NCI-H2171 treated with DMSO at 0.1 percent for 48 hours (cell line): ENCODE data around the gene NLRP10.

Experiments used
- DNase-seq: peaks from one replicate; lab custom pipeline; 2025; lab: John Stamatoyannopoulos, UW

Gene NLRP10

DNA sequence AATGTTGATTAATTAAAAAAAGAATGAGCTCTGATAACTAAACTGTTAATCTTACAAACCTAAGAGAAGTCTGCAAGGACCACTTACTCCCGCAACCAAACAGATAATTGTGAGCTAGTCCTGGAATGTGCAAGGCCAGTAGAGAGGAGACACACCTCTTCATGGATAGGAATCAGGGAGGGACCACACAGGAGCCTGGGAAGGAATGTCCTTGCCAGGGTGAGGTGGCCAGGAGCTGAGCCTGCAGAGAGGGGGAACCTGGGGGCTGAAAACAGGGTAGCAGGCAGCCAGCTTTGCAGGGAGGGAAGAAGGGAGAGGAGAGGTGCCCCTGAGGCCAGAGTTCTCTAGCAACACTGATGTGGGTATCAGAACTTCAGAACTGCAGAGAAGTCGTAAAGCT lies 9.4 kb upstream of the NLRP10 start:
- DNase-seq, result no peak

DNA sequence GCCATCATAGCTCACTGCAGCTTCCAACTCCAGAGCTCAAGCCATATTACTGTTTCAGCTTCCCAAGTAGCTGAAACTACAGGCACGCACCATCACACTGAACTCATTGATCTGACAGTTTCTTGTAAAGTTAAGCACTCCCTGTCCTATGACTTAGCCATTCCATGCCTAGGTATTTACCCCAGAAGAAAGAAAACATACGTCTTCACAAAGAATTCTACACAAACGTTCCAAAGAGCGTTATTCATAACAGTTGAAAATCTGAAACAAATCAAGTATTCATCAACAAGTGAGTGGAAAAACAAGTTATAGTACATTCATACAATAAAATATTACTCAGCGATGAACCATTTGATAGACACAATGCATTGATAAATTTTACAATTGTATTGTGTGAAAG lies 7.8 kb upstream of the NLRP10 start:
- no peak for DNase-seq

DNA sequence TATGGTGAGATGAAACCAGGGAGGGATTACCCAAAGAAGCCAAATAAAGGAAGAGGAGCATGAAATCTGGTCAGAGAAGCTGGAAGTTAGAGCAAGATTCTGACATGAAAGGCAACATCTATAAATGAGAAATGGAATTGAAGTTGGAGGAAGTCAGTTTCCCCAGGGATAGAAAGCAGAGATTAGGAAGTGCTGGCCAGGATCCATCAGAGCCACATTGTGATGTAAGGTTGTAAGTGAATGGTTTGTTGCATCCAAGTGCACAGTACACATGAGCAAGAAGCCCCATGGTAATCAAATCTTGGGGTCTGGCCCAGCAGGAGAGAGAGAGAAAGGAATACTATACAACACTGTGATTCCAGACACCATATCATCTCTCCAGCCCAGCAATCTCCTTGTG lies 6.6 kb upstream of the NLRP10 start:
- DNase-seq, result no peak

DNA sequence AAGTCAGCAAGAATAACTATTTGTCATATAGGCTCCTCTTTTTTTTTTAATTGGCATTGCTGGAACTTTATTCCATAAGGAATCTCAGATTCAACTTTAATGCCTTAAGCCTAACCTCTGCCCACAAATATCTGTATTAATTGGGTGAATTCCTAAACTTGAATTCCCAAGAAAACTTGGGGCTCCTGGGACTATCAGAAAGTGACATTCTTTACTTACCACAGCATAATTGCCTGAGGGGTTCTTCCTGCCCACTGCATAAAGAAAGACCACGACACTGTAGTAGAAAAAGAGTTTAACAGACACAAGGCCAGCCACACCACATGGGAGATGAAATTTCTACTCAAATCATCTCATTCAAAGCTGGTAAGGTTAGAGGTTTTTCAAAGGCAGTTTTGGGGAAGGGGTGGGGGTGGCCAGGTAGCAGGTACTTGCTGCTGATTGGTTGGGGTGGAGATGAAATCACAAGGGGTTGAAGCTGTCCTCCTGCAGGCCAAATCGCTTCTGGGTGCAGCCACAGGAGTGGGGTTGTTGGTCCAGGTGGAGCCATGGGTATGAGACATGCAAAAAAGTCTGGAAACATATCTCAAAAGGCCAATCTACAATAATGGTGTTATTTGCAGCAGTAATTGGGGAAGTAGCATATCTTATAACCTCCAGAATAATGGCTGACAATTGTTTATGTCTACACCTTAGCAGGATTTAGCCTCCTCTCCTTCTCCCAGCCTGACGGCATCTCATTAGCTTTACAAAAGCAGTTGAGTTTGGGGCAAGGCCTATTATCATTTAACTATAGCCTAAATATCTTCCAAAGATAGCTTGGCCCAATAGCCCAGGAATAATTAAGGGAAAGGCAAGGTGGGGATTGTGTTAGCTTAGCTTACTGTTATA lies 4.8 kb upstream of the NLRP10 start:
- no peak for DNase-seq

DNA sequence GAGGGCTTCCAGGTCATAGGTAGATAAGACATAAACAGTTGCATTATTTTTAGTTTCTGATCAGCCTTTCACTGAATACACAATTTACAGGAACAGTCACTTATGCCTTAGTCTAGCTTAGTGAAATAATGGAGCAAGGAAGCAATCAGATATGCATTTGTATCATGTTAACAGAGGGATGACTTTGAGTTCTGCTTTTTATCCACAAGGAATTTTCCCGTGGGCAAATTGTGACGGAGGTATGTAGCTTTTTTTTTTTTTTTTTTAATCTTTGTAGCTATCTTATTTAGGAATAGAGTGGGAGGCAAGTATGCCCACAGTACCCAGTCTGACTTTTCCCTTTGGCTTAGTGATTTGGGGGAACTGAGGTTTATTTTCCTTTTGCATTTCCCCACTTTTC lies 3.4 kb upstream of the NLRP10 start:
- no peak for DNase-seq

DNA sequence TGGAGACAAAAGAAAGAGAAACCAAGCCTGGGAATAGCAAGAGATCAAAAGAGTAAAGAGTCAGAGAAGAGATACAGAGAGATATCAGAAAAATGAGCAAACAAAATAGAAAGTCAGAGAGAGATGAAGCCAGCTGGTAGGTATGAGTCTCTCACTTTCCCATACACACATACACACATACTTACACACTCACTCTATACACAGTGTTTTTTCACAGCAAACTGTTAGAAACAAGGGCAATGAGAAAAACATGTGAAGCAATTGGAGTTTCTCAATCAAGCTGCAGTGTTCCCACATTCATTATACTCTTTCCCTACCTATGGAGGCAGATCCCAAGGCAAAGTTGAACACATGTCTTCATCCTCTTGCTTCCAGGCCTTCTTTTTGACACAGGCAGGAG lies 2.6 kb upstream of the NLRP10 start:
- no peak for DNase-seq

DNA sequence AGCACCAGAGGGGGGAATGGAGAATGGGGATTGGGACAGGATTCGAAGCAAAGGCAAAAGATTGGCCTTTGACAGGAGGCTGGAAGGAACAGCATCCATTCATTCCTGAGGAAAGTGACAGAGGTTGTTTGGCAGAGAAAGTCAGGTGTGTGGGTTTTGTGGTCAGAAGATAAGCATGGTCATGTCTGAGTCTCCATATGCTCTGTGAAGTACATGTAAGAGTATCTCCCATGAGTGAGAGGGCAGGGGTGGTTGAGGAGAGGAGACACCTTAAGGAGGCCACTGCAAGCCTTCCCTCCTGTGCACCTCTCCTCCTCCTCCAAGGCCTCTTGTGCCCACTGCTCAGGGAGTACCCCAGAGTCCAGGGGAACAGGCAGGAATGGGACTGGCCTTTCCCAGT lies 1.9 kb upstream of the NLRP10 start:
- no peak for DNase-seq

DNA sequence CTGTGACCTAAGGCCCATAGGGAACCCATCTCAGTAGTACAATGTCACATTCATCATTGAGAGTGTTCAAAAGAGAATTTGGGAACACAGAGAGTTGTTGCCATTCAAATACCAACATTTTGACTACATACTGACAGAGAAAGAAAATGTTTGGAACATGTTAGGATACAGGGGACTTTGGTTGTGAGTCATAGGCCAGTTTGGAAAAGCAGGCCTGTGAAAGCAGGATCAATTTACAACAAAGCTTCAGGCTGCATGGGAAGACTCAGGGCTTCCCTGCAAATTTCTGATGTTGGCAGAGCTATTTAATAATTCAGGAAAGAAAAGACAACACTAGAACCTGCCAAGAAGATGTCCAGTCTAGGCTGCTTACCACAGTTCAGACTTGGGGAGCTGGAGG lies 374 bp downstream of the NLRP10 start:
- no peak for DNase-seq

DNA sequence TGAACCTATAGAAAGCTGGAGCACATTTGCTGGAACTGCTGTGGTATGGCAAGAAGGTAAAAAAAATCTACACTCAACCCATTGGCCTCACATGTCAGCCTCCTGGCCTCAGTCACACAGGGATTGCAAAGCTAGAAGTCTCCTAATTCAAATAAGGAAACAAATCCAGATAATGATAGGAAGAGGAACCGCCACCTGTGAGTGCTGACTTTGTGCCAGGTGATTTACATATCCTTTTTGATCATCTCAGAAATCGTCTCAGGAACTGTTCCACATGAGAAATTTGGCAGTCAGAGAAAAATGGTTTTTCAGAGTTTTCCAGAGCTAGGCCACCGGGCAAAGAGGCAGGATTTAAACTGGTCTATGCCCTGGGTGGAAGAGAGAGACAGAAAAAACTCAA lies 986 bp downstream of the NLRP10 start:
- DNase-seq, result no peak

DNA sequence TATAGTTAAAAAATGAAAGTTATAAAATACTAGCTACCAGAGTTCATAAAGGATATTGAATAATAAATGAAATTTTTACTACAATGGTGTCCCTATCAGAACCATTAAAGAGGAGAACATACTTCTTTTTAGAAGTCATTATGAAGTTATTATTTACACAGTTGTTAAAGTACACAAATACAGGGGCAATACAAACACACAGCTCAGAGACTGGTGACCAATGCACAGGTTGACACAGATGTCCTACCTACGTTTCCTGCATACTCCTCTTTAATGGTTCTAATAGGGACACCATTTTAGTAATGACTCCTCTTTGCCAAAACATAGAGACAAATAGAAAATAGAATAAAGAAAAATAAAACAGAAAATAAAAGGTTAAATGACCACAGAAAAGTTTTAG lies 10.1 kb downstream of the NLRP10 start:
- DNase-seq, result no peak

DNA sequence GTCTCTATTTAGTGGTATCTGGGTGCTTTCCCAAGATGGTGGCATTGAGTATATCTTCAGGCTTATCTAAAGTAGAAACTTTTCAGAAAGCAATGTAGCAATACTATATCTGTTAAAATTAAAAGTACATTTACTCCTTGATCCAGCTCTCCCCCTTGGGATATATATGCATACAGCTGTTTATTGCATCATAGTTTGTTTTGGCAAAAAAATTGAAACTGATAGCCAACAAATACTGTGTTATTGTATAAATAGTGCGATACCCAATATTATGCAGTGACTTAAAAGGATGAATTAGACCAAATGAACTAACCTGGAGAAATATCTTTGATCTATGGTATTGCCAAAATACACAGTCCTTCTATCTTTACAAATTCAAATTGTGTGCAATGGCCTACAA lies 15.3 kb downstream of the NLRP10 start:
- DNase-seq, result no peak

DNA sequence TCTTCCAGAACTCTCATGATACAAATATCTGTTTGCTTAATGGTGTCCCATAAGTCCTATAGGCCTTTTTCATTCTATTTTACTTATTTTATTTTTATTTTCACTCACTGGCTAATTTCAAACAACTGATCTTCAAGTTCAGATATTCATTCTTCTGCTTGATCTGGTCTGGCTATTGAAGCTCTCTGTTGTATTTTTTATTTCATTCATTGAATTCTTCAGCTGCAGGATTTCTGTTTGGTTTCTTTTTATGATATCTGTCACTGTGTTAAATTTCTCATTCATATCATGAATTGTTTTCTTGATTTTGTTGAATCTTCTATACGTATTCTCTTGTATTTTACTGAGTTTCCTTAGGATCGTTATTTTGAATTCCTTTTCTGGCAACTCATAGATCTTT lies 21.1 kb downstream of the NLRP10 start:
- no peak for DNase-seq

DNA sequence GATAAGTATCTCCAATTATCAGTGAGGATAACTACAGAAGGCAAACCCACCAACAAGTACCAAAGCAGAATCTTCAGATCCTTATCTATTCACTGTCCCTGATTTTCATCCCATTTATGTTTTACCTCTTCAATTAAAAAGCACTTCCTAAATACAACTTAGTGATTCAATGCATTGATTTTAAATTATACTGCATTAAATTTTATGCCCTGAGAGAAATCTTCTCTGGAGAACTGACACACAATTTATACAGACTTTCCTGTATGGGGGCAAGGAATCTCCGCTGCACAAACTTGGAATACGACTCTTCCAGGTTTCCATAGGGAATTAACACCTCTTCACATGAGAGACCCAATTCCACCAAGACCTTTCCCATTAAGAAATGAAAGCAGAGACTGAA lies 23.6 kb downstream of the NLRP10 start, which contains the start of gene OR10A3:
Gene OR10A3, minus strand, starts transcription at position 101 of the 400 bp plus-strand sequence. CDS start 2,188 bp downstream, outside the sequence.
- DNase-seq, result no peak

DNA sequence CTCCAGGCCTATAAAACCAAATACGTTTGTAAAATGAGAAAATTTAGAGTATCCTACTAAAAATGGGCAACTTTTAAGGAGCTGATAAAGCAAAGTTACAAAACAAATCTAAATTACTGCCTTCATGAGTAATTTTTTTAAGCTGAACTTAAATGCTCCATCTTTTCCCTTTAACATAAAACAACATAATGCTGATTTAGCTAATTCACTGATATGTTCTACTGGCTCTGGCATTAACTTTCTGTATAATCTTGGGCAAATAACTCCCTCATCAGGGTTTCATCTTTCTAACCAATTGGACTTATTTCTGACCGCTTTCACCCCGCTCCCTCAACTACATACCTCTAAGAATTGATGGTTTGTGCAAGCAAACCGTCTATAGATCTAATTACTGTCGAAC lies 24.1 kb downstream of the NLRP10 start:
- no peak for DNase-seq

DNA sequence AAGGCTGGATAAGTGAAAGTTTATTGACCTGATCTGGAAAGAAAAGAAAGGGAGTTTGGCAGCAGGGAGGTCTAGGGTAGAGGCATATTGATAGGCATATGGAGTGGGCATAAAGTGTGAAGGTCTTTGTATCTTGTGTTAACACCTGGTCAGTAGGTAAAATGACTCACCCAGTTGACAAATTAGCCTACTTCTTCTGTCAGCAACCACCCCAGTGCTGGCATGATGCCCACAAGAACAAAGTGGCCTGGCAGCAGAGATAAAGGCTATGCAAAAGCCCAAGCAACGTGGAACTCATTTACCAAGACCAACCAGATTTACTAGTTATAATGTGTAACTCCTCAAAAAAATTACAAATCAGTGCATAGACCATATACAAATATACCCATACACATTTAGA lies 28.6 kb downstream of the NLRP10 start:
- no peak for DNase-seq

DNA sequence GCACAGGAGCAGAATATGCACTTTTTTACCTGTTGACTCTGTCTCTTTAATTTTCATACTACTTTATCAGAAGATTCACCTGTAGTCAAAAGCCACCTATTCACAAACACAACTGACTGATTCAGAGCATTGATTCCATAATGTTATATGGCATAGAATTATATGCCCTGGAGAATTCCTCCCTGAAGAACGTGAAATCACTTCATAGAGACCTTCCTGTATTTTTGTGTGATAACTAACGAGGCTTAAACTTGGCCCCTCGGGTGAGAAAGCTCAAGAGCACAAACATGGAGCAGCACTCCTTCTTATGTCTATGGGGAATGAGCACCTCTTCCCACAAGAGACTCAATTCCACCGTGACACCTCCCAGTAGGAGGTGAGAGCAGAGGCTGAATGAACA lies 34.1 kb downstream of the NLRP10 start, which contains the start of gene OR10A6:
Gene OR10A6, minus strand, starts transcription at position 101 of the 400 bp plus-strand sequence. CDS start 2,606 bp downstream, outside the sequence.
- DNase-seq, result no peak

DNA sequence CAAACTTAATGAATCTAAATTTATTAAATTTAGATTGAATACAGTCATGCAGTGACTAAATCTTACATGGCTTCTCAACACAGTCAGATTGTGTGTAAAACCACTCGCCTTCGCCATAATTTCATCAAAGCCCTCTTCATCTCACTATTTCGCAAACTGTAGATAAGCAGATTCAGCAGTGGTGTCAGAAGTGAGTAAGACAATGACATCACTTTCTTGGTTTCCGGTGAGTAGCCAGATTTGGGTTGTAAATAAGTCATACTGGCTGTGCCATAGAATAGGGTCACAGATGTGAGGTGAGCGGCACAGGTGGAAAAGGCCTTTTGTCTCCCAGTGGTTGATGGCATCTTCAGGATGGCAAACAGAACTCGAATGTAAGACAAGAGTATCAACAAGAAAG lies 37.6 kb downstream of the NLRP10 start:
- no peak for DNase-seq

DNA sequence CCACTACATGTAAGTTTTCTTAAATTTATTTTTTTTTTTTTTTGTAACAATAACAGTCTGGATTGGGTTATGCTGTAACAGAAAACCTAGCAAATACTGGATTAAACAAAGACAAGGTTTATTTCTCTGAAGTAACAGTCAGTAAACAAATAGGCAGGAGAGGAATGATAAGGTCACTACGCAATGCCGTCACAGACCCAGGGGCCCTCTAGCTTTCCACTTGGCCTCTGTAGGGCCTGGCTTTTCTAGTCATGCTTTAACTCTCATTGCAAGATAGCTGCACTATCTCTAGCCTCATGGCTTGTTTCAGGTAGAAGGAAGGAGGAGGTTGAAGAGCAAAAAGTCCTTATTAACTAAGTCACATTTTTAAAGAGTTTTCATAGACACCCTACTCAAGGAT lies 40.7 kb downstream of the NLRP10 start:
- no peak for DNase-seq

DNA sequence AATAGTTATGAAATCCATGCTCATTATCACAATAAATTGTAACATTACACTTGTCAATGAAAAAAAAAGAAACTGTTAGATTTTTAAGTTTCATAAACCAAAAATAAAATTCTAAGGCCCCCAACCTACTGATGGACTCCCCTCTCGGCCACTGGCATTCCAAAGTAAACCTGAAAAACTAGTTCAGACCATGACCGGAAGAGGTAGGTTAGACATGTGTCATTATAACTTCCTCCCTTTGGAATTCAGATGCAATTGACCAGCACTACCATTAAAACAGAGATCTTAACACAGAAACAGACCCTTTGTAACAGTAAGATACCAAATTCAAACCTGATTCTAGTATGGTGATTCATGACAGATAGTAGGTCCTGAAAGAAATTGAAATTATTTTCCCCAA lies 47.1 kb downstream of the NLRP10 start:
- DNase-seq, result no peak
